ENCODE measurements around the gene QARS1.

QARS1 gene

GRCh38 chr3:49100046-49100615, 4.4 kb downstream of the QARS1 start:
- Histone ChIP-seq H3K9me3 (replicated peaks in 1 of 2; ENCODE audit: control insufficient read depth in 2 of 2, insufficient read depth in 1 of 2, low read depth in 1 of 2, low read length in 2 of 2) (no peaks in the 10 kb centered on the region), H4K91ac (ENCODE audit: low read depth, low read length, poor library complexity) (no peak overlapping the region), H3K4me1 (ENCODE audit: control insufficient read depth in 2 of 2, insufficient read depth in 1 of 2, low read depth in 1 of 2, low read length in 2 of 2) (peaks cover 6 to 7% of the 10 kb centered on the region in 2 donors), H2BK12ac (ENCODE audit: low read length) (no peak overlapping the region), H3K4me2 (ENCODE audit: insufficient read depth, low read length, poor library complexity, severe bottlenecking) (no peak overlapping the region), H2AFZ (ENCODE audit: low read length) (no peak overlapping the region), H2AK5ac (ENCODE audit: low read depth, low read length) (no peak overlapping the region), H3K27ac (replicated peaks; ENCODE audit: low read length) (no peak overlapping the region), H2BK5ac (ENCODE audit: low read length) (no peak overlapping the region), H3K18ac (ENCODE audit: low read length) (no peak overlapping the region), H4K8ac (ENCODE audit: low read depth, low read length) (no peak overlapping the region), H3K9ac (ENCODE audit: low read depth, low read length, poor library complexity) (no peak overlapping the region), H2BK15ac (ENCODE audit: low read length) (no peak overlapping the region), H3K14ac (ENCODE audit: low read length) (no peak overlapping the region), H3K4ac (ENCODE audit: low read length) (no peak overlapping the region), H3K79me1 (ENCODE audit: low read depth, low read length) (peaks cover 8% of the 10 kb centered on the region), H3K27me3 (ENCODE audit: control insufficient read depth in 3 of 3, insufficient read depth in 3 of 3, low read depth in 1 of 3, low read length in 3 of 3) (no peaks in the 10 kb centered on the region), H3K36me3 (replicated peaks in 1 of 2; ENCODE audit: control insufficient read depth in 2 of 2, insufficient read depth in 2 of 2, low read length in 2 of 2) (peaks cover 59 to 76% of the 10 kb centered on the region in 2 donors), H2BK120ac (ENCODE audit: low read depth, low read length) (no peak overlapping the region), H3K4me3 (ENCODE audit: low read length in 2 of 2) (peak overlapping the region in 1 of 2 donors; percentile 50), H3K23ac (ENCODE audit: low read depth, low read length, poor library complexity) (no peak overlapping the region)
- DNase-seq (ENCODE audit: low spot score), result no peak
- WGBS, 2 donors (ENCODE audit: extremely low coverage in 2 of 2, insufficient read length in 2 of 2, insufficient replicate concordance in 1 of 2), result no CpG with 5 or more reads among the region's 11 CpGs

- Histone ChIP-seq H3K9me3 (replicated peaks in 1 of 2; ENCODE audit: control insufficient read depth in 2 of 2, insufficient read depth in 1 of 2, low read depth in 1 of 2, low read length in 2 of 2) (no peaks in the 10 kb centered on the region), H2BK12ac (ENCODE audit: low read length) (no peak overlapping the region), H3K27ac (replicated peaks; ENCODE audit: low read length) (no peak overlapping the region), H3K79me1 (ENCODE audit: low read depth, low read length) (peaks cover 8% of the 10 kb centered on the region), H3K4me2 (ENCODE audit: insufficient read depth, low read length, poor library complexity, severe bottlenecking) (no peak overlapping the region), H3K27me3 (ENCODE audit: control insufficient read depth in 3 of 3, insufficient read depth in 3 of 3, low read depth in 1 of 3, low read length in 3 of 3) (no peaks in the 10 kb centered on the region), H2AFZ (ENCODE audit: low read length) (no peak overlapping the region), H3K4ac (ENCODE audit: low read length) (no peak overlapping the region), H3K14ac (ENCODE audit: low read length) (no peak overlapping the region), H3K4me1 (ENCODE audit: control insufficient read depth in 2 of 2, insufficient read depth in 1 of 2, low read depth in 1 of 2, low read length in 2 of 2) (peaks cover 5 to 7% of the 10 kb centered on the region in 2 donors), H2BK120ac (ENCODE audit: low read depth, low read length) (no peak overlapping the region), H2BK5ac (ENCODE audit: low read length) (no peak overlapping the region), H3K23ac (ENCODE audit: low read depth, low read length, poor library complexity) (no peak overlapping the region), H2BK15ac (ENCODE audit: low read length) (no peak overlapping the region), H4K91ac (ENCODE audit: low read depth, low read length, poor library complexity) (no peak overlapping the region), H3K4me3 (ENCODE audit: low read length in 2 of 2) (no peak overlapping the region), H3K9ac (ENCODE audit: low read depth, low read length, poor library complexity) (no peak overlapping the region), H3K36me3 (replicated peaks in 1 of 2; ENCODE audit: control insufficient read depth in 2 of 2, insufficient read depth in 2 of 2, low read length in 2 of 2) (peaks cover 59 to 76% of the 10 kb centered on the region in 2 donors), H4K8ac (ENCODE audit: low read depth, low read length) (no peak overlapping the region), H2AK5ac (ENCODE audit: low read depth, low read length) (no peak overlapping the region), H3K18ac (ENCODE audit: low read length) (no peak overlapping the region)
- WGBS, 2 donors (ENCODE audit: extremely low coverage in 2 of 2, insufficient read length in 2 of 2, insufficient replicate concordance in 1 of 2), result no CpG with 5 or more reads among the region's 13 CpGs
- no peak for DNase-seq (ENCODE audit: low spot score)
Measured at GRCh38 chr3:49098910-49099630, 5.5 kb downstream of the QARS1 start.

DNA sequence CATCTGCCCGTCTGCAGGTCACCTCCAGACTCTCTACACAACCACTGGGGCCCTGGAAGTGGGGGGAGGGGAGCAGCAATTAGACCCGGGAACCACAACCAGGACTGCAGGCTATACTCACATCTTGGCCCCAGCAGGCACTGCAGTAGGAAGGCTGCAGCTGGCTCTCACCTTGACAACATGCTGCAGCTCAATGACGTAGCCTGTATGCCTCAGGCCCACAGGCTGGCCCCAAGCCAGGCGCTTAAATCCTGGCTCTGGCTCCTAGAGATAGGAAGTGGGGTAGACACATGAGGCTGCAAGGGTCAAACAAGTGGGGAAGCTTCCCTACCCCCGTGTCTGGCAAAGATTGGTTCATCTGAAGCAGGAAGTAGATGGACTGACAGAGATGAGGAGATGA, 6.1 kb downstream of the QARS1 start:
- no peaks in the 10 kb centered on the region for H3K9me3 ChIP-seq (replicated peaks in 1 of 2; ENCODE audit: control insufficient read depth in 2 of 2, insufficient read depth in 1 of 2, low read depth in 1 of 2, low read length in 2 of 2)
- H3K4me2 ChIP-seq (ENCODE audit: insufficient read depth, low read length, poor library complexity, severe bottlenecking), result no peak overlapping the region
- no peak overlapping the region for H3K4me3 ChIP-seq (ENCODE audit: low read length in 2 of 2)
- no peak overlapping the region for H2AK5ac ChIP-seq (ENCODE audit: low read depth, low read length)
- no peak overlapping the region for H2BK15ac ChIP-seq (ENCODE audit: low read length)
- H2BK120ac ChIP-seq (ENCODE audit: low read depth, low read length), result no peak overlapping the region
- no peak for DNase-seq (ENCODE audit: low spot score)
- no peak overlapping the region for H2AFZ ChIP-seq (ENCODE audit: low read length)
- no peak overlapping the region for H3K27ac ChIP-seq (replicated peaks; ENCODE audit: low read length)
- peaks cover 0 to 2% of the 10 kb centered on the region in 2 donors for H3K4me1 ChIP-seq (ENCODE audit: control insufficient read depth in 2 of 2, insufficient read depth in 1 of 2, low read depth in 1 of 2, low read length in 2 of 2)
- no peak overlapping the region for H3K18ac ChIP-seq (ENCODE audit: low read length)
- H3K9ac ChIP-seq (ENCODE audit: low read depth, low read length, poor library complexity), result no peak overlapping the region
- no peak overlapping the region for H4K8ac ChIP-seq (ENCODE audit: low read depth, low read length)
- H2BK5ac ChIP-seq (ENCODE audit: low read length), result no peak overlapping the region
- H3K27me3 ChIP-seq (ENCODE audit: control insufficient read depth in 3 of 3, insufficient read depth in 3 of 3, low read depth in 1 of 3, low read length in 3 of 3), result no peaks in the 10 kb centered on the region
- no peak overlapping the region for H3K14ac ChIP-seq (ENCODE audit: low read length)
- H2BK12ac ChIP-seq (ENCODE audit: low read length), result no peak overlapping the region
- no peak overlapping the region for H3K4ac ChIP-seq (ENCODE audit: low read length)
- H3K79me1 ChIP-seq (ENCODE audit: low read depth, low read length), result peaks cover 4% of the 10 kb centered on the region
- no peak overlapping the region for H3K23ac ChIP-seq (ENCODE audit: low read depth, low read length, poor library complexity)
- peaks cover 59 to 73% of the 10 kb centered on the region in 2 donors for H3K36me3 ChIP-seq (replicated peaks in 1 of 2; ENCODE audit: control insufficient read depth in 2 of 2, insufficient read depth in 2 of 2, low read length in 2 of 2)
- no CpG with 5 or more reads among the region's 5 CpGs for WGBS, 2 donors (ENCODE audit: extremely low coverage in 2 of 2, insufficient read length in 2 of 2, insufficient replicate concordance in 1 of 2)
- H4K91ac ChIP-seq (ENCODE audit: low read depth, low read length, poor library complexity), result no peak overlapping the region
